ENCODE data around the gene DDX3X.

GRCh38 chrX:41382714-41383645 lies 49.0 kb downstream of the DDX3X start:
- TF ChIP-seq, protein P1, sequence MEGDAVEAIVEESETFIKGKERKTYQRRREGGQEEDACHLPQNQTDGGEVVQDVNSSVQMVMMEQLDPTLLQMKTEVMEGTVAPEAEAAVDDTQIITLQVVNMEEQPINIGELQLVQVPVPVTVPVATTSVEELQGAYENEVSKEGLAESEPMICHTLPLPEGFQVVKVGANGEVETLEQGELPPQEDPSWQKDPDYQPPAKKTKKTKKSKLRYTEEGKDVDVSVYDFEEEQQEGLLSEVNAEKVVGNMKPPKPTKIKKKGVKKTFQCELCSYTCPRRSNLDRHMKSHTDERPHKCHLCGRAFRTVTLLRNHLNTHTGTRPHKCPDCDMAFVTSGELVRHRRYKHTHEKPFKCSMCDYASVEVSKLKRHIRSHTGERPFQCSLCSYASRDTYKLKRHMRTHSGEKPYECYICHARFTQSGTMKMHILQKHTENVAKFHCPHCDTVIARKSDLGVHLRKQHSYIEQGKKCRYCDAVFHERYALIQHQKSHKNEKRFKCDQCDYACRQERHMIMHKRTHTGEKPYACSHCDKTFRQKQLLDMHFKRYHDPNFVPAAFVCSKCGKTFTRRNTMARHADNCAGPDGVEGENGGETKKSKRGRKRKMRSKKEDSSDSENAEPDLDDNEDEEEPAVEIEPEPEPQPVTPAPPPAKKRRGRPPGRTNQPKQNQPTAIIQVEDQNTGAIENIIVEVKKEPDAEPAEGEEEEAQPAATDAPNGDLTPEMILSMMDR (IDR thresholded peaks at IDR 0.05; ENCODE audit: low read depth, low read length) = no peak
- TF ChIP-seq EZH2phosphoT487 (IDR thresholded peaks at IDR 0.05; ENCODE audit: low read depth) = no peak

Measured in OCI-LY3 (cell line).